Activated CD8-positive, alpha-beta memory T cell treated with anti-CD3 and anti-CD28 coated beads for 4 hours (primary cell): Measurements from ENCODE around the gene TTC27.

Experiments
- DNase-seq, 2 donors: peaks; one replicate each; pipeline ENCODE4 v3.0.0-alpha.2; 2020; ENCODE audit warnings: low read depth in 2 of 2

Gene TTC27

DNA sequence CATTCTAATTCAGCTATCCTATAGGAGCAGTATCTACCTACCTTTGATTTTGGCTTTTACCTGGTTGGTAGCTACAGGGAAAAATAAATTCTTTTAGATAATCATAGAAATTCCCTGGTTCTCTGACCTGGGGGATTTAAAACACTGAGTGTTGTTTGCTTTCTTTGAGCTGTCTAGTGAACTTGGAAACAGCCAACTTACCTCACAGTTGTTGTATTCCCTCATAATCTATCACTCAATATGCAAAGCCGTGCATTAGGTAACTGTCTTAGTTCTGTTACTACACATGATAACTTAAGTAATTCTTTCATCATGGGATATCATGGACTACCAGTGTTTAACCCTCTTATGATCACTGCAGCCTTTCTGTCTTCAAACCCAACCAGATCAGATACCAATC is 127.8 kb downstream of the TTC27 start:
- no peak for DNase-seq

DNA sequence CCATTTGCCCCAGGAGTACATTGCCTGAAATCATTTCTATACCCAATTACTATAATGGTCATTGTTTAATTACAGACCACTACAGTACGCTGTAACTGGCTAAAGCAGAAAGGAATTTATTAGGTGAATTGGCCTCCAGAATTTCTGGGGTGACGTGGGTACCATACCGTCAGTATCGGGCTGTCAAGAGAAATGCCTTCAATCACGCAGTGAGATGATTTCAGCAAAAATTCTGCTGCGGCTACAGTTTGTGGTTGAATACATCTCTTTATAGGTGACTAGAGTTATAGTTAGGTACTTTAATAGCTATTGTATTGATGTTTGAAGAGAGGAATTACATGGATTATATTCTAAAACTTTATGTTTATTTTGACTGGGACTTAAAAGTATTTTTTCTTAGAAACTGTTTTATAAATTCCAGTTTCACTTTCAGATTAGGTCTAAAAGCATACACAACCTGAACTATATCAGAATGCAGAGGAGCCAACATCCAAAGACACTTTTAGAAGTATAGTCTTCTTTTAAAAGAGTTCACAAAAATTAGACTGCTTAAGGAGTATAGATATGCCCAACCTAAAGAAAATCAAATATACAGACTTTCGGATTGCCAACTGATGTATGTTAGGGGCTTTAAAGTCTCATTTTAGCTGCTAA is 128.4 kb downstream of the TTC27 start:
- no peak for DNase-seq

DNA sequence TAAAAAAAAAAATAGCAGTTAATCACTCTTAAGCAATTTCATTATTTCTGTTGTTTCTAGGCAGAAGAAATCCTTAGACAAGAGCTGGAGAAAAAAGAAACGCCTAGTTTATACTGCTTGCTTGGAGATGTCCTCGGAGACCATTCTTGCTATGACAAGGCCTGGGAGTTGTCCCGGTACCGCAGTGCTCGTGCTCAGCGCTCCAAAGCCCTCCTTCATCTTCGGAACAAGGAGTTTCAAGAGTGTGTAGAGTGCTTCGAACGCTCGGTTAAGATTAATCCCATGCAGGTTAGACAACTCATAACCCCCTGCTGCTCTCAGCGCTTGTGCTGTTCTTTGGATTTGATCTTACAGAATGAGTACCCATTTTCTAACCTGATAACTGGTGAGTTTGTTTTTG is 130.4 kb downstream of the TTC27 start:
- DNase-seq, result no peak

DNA sequence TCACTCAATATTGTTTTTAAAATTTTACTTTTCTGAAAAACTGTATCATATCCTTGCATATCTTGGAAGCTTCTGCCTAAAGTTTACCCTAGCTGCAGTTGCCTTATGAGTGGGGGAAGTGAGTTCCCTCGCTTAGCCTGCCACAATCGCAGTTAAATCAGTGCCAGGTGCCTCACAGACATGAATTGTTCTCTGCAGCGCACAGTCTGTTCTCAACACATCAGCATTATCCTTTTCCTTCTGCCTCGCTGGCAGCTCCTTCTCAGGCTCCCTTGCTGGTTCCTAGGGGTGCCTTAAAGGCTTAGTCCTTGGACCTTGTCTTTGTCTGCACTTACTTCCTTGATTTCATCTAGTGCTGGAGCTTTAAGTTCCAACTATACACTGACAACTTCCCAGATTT is 132.8 kb downstream of the TTC27 start:
- no peak for DNase-seq

DNA sequence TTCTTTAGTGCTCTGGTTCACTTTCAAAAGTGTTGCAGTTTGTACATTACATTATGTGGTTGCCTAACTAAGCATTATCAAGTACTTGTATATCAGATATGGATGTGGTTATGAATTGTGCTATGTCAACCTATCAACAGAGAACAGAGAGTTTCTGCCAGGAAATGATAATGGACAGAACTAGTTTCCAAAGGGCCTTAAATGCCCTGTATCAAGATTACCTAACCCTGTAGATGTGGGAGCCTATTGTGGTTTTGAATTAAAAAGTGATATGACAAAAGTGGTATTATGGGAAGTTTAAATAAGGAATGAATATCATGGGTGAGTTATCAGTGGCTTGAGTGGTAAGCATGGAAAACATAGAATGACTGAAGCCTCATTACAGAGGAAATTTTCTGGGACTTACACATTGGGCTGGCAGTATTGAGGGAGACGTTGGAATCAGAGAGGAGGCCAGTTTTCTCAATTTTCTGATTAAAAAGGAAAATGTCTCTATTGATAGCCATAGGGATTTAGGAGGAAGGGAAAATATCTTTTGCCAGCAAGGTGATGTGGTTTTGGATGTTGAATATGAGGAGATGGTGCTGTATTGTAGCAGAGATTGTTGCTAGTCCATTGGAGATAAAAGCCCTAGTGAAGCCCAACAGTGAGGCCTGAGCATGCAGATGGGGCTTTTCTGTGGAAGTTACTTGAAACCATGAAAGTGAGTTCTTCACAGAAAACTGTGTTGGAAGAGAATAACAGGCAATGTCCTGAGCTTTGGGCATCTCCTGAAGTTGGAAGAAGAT is 140.7 kb downstream of the TTC27 start:
- DNase-seq, result no peak

DNA sequence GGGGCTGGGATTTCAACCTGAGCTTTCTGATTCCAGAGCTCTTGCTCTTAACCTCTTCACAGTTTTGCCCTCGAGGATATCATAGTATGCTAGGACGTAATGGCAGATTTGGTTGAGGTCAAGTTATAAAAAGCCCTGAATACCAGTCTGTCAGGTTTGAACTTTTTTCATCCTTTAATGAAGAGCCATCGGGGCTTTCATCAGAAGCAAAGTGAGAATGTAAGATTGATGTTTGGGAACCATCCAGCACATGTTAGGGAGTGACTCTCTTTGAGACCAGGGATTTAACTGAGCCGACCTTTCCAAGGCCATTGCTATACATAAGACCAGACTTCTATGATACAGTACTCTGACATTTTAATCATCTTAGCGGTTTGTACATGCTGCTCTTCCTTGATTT is 142.5 kb downstream of the TTC27 start:
- DNase-seq, result no peak

DNA sequence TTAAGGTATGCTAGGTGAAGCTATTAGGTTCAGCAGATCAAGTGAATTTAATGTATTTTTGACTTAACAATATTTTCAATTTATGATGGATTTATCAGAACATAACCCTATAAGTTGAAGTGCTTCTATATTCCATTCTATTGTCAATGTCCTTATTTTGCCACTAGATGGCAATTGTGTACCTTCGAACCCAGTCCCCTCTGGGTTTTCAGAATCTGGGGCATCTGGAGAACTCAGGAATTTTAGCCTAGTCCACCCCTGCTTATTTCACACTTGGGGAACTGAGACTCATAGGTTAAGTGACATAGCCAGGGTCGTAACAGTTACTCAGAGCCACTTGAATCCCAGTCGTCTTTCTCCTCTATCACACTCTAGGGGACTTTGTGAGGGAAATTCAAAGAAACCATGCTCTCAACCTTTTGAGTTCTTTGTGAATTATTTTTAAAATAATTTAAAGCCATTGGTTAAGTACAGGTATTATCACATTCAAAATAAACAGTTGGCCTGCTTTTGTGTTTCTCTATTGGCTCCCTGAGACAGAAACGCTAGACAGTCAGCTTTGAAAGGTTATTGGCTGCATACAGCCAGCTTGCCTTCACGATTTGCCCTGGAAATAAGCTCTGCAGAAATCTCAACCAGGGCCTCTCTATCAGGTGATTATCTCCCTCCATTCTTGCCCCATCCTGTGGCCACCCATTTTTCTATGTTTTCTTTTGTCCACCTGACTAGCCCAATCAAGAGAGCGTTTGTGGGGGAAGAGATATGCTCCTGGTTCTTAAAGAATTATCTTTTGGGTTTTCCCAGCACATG is 145.0 kb downstream of the TTC27 start:
- no peak for DNase-seq

DNA sequence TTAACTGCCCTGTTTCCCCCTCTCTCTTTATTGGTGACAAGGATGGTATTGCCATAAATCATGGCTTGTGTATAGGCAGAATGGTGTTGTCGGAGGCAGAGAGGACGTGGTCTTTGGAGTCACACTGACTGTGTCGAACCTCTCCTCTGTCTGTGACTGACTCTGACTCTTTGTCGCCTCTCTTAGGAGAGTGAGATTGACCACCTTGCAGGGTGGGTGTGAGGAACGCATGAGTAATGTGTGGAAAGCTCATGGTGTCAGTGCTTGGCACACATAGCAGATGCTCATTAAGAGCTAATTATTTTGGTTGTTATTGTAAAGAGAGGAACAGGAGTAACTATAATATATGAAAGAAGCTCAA is 145.6 kb downstream of the TTC27 start:
- no peak for DNase-seq

DNA sequence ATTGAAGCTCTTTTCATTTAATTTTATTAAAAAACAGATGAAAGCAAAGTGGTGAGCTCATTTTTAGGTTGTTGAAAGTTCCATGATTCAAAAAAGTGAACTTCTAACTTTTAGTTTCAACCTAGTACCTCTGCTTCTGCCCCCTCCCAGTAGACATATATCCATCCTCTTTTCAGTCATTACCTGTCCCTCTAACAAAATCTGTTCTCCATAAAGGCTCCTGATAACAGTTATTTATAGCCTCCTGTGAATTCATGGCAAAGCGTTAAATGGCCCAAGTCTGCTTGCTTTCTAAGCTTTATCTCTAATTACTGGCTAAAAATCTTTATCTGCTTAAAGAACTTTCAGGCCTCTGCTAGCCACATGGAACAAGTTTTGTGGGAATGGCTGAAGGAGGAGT is 148.1 kb downstream of the TTC27 start:
- no peak for DNase-seq

DNA sequence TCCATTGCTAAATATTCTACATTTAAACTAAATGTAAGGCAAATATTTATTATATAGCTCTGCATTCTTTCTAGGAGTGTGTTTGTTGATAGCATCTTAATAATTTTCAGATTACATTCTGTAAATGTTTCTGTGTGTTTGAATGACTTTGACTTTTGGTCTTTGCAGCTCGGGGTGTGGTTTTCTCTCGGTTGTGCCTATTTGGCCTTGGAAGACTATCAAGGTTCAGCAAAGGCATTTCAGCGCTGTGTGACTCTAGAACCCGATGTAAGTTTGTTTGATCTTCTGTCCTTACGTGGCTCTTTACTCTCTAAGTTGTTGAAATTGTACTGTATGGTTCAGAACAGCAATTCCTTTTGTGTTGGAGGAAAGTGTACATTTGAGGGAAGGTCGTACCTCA is 149.9 kb downstream of the TTC27 start:
- no peak for DNase-seq

DNA sequence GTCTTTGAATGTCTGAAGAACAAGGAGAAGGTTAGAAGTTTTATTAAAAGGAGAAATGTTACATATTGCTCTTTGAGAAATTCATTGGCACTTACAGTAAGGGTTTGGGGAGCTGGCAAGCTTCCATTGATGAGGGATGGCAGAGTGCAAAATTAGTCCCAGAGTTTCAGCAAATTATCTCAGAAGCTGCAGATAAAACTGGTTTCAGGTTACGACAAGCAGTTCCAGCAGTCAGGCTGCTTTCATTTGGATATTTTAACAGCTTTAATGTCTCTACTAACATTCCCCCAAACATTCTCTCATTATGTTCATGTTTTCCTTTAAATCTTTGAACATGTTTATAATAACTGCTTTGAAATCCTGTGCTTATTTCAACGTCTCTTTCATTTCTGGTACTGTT is 153.1 kb downstream of the TTC27 start:
- DNase-seq, result no peak

DNA sequence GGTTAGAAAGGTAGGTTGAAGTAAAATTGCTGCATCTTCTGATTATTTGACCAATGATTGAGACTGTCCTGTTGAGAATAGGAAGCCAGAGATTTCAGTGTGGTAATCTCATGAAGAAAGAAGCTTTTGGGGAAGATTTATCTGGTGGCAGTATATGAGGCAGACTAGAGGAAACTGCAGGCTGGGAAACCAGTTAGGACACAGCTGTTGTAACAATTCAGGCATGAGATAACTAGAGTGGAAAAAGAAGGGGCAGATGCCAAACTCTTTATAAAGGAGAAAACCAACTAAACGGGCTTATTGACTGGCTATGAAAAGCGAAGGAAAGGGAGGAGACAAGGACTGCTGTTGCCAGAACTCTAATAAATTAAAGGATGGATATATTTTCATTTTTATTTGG is 155.6 kb downstream of the TTC27 start:
- DNase-seq, result no peak

DNA sequence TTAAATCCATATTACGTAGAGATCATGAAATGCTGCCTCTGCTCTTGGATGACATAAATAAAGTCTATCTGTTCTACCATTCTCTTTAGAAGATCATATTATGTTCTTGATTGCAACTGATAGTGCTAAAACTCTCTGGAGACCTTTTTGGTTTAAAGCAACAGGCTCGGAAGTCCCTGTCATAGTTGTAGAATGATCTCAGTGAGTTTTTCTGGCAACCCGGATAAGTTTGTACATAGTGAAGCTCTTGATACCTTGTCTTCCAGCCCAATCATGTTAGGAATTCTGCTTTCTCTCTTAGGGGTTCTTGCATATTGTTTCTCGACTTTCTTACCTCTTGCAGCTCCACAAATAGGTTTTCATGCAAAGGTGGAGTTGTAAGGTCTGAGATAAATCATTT is 156.1 kb downstream of the TTC27 start:
- no peak for DNase-seq

DNA sequence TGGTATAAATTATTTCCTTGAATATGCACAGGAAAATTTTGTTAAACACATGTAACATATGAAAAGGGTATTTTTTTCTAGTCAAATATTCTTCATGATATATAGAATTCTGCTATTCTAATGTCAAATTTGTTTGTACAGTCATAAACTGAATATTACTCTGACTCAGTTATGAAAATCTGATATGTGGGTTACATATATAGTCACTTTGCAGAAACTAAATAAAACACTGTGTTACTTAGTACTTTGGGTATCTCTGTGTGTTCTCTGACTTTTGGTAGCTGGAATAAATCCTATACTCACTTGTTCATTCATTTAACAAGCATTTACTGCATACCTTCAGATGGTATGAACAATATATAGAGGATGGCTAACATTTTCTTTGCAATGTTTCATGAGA is 159.4 kb downstream of the TTC27 start:
- DNase-seq, result no peak

DNA sequence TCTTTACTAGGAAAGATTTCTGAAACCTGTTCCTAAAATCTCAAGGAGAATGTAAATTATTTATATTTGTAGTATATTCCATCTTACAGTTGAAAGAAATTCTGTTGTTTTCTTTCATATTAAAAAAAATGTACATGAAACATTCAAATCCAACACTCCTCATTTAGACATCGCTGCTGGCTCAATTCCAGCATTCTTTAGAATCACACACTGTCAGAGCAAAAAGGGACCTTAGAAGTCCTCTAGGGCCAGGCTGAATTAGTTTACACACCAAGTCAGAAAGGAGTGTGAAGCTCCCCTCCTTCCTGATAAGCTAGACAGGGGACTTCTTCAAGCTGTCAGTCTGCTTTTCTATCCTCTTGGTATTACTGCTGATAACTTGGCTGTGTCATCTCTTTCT is 160.3 kb downstream of the TTC27 start:
- DNase-seq, result no peak

DNA sequence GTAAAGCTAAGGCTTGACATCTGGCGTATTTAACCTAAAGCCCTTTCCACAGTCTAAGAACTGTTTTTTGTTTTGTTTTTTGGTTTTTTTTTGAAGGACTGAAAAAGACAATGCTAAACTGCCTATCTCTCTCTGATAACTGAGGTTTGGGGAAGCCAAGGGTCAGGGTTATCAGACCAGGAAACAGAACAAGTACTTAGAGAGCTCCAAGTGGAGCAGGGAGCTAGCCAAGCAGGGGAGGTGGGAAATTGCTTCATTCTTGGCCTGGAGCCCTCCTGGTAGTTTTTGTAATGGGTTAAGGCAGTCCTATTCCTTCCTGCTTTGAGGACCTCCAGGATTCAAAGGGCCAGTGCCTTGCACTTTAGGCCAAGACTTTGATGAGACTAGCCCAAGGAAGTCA is 164.6 kb downstream of the TTC27 start:
- no peak for DNase-seq

DNA sequence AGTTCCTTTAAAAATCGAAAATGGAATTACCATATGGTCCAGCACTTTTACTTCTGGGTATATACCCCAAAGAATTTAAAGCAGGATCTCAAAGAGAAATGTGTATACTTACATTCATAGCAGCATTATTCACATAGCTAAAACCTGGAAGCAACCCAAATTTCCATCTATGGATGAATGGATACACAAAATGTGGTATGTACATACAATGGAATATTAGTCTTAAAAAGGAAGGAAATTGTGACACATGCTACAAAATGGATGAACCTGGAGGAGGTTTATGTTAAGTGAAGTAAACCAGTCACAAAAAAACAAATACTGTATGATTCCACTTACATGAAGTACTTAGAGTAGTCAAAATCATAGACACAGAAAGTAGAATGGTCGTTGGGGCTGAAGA is 171.0 kb downstream of the TTC27 start:
- no peak for DNase-seq

DNA sequence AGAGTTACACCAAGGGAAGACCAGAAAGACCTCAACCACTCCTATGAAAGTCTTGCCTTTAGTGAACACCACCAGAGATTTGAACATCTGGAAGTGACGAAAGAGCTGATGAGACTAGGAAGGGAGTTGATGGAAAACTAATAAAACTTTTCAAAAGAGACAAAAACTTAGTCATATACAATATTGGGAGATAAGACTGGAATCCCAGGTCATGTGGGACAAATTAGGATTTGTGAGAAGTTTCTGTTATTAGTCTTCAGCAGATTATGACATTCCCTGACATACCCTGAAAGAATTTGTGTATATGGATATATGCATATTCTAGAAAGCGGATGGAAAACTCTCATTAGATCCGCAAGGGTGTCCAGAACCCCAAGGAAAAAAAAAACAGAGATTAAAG is 173.9 kb downstream of the TTC27 start:
- no peak for DNase-seq

DNA sequence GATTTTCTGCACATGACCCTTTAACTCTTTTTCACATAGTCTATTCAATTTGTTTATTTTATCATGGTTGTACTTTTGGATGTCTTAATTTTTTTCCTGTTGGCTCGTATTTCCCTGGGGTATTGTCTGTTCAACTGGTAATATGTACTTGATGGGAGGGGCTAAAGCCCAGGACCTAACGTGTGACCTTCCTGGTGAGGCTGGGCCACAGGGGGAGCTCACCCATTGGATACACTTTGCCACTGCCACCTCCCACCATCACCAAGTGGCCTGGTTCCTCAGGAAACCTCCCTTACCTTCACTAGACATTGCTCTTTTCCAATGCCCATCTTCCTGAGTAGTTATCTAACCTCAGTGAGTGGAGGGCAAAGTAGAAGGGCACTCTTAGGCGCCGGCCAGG is 175.0 kb downstream of the TTC27 start:
- DNase-seq, result no peak

DNA sequence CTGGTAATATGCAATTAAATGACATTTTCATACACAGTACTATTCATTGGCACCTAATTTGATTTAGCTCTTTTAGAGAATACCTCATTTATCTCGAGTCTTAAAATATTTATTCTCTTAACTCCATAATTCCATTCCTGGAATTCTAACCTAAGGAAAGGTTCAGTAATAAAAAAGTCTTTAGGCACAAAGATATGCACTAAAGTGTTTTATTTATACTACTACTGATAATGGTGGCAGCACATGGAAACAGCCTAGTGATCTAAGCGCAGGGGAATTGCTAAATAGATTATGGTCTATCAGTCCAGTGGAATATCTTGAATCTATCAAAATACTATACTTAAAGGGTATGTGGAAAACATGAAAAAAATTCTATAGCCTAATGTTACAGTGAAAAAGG is 176.4 kb downstream of the TTC27 start:
- DNase-seq, result no peak

DNA sequence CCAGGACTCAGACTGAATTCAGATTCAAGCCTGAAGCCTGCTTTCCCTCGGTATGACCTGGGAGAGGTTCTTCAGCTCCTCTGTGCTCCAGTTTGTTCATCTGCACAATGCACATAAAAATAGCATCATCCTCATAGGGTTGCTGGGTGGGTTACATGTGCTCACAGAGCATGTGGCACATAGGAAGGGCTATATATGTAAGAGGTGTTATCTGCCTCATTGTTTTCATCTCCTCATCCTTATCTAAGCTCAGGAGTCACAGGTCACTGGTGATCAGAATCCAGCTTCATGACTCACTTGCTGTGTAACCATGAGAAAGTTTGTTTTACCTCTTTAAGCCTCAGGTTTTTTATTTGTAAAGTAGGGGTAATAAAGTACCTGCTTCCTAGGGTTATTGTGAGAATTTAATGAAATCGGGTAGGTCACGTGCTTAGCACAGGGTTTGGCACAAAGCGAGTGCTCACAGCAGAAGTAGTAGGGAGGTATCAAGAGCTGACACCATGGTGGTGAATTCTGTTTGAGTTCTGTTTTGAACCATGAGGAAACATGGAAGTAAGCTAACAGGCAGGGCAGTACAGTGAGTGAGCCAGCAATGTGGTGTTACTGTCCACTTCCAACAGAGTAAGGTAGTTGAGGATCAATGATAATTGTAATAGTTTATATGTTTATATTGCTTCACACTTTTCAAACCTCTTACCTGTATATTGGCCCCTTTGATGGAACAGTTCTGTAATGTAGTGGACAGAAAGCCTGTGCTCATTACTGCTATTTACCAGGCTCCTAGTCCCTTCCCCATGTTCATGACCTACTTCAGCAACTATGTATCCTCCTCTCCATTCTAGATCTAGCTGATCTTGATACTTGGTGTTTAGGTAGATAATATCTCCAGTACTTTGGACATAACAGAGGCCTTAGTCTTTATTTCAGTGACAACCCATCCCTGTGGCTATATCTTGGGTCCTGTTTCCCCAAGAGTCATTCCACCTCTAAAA is 177.6 kb downstream of the TTC27 start:
- no peak for DNase-seq

DNA sequence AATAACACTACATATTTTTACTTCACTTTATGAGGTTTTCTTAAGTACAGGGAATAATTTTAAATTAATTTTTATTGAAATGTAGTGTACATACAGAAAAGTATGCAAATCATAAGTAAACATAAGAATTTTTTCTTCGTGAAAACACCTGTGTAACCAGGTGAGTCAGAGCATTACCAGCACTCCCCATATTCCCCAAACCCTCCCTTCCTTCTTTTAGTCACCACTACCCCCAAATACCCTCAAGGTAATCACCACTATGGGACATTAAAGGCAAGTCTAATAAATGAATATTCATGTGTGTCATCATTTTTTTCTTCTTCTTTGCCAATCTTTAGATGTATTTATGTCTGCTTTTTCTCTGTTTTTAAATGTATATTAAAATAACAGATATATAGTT is 179.0 kb downstream of the TTC27 start:
- DNase-seq, result no peak
